Activated CD8-positive, alpha-beta memory T cell treated with anti-CD3 and anti-CD28 coated beads for 1 hour (primary cell): Measurements from ENCODE around the gene SLC16A3.

Source experiments
- DNase-seq, 2 donors: peaks; one replicate each; pipeline ENCODE4 v3.0.0-alpha.2; 2020; ENCODE audit warnings: low read depth in 1 of 2; ENCODE audit errors: extremely low read depth in 1 of 2

Gene SLC16A3

DNA sequence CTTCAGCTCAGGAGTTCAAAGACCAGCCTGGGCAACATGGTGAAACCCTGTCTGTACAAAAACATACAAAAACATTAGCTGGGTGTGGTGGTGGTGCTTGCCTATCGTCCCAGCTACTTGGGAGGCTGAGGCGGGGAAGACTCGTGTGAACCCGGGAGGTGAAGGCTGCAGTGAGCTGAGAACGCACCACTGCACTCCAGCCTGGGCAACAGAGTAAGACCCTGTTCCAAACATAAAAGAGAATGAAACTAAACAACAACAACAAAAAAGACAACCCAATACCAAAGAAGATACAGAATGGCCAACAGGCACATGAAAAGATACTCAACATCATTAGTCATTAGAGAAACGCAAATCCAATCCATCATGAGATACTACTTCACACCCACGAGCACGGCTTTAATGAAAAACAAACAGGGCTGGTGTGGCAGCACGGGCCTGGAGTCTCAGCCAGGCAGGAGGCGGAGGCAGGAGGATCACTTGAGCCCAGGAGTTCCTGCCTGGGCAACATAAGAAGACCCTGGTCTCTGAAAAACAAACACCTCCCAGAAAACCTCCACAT lies 7.4 kb upstream of the SLC16A3 start:
- DNase-seq, result no peak

- no peak for DNase-seq
These were observed 6.0 kb upstream of the SLC16A3 start for GRCh38 chr17:82222816-82223215.

DNA sequence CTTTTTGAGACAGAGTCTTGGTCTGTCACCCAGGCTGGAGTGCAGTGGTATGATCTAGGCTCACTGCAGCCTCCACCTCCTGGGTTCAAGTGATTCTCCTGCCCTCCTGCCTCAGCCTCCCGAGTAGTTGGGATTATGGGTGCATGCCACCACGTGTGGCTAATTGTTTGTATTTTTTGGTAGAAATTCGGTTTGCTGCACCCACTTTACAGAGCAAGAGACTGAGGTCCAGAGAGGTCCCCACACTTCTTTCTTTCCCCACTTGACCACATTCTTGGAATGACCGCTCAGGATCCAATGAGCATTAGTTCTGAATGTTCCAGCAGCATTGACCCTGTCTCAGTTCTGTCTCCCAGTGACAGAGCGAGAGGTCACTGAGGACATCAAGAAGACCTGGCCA lies 5.3 kb upstream of the SLC16A3 start:
- no peak for DNase-seq

GRCh38 chr17:82224666-82225065 lies 4.2 kb upstream of the SLC16A3 start:
- no peak for DNase-seq

GRCh38 chr17:82225368-82226029 lies 3.3 kb upstream of the SLC16A3 start:
- DNase-seq, result no peak

DNA sequence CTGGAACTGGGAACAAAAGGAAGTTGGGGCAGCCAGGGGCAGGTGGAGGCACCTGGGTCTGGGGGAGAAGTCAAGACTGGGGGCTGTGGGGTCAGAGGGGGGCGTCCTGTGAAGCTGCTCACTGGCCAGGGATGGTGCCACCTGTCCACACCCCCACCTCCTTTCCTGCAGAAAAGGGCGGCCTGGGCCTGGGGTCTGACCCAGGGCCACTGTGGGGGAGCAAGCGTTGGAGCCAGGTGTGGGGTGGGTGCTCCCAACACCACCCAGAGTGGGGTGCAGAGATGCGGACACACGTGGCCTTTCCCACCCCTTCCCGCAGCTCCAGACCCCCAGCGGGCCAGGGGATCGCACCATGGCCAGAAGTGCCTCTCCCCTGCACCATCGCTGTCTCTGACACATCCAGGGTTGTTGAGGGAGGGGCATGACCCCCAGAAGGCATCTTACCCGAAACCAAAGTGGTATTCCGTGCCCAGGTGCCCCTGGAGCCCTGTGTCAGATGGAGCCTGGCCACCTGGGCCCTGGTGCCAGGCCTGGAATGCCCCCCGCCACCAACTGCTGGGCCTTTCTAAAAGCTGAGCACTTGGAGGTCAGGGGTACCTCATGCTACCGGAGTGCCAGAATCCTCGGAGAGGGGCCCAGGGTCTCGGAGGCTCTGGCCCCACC lies 2.6 kb upstream of the SLC16A3 start:
- no peak for DNase-seq

GRCh38 chr17:82226809-82227628 lies 1.8 kb upstream of the SLC16A3 start:
- no peak for DNase-seq

DNA sequence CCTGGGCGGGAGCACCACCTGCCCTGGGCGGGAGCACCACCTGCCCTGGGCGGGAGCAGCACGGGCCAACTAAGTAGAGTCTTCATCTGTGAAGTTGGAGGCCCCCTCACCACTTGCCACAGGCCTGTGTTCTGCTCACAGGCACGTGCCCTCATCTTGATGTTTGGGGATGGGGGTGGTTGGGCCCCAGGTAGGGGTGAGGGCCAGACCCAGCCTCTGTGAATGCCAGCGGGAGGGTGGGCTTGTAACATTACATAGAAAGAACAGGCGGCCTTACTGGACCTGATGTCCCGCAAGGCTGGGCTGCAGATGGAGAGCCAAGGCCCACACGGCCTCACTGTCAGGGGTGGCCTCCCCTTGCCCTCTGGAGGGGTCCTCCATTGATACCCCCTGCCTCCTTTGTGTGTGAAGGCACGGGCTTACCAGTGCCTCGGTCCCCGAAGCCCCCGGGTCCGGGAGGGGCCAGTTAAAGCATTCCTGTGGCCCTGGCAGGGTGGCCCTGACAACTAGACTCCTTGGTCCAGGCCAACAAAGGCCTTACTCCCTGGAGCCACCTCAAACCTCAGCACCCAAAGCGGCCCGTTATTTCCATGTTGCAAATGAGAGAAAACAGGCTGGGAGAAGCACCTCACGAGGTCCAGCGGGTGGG lies 1.1 kb upstream of the SLC16A3 start:
- DNase-seq, result no peak

DNA sequence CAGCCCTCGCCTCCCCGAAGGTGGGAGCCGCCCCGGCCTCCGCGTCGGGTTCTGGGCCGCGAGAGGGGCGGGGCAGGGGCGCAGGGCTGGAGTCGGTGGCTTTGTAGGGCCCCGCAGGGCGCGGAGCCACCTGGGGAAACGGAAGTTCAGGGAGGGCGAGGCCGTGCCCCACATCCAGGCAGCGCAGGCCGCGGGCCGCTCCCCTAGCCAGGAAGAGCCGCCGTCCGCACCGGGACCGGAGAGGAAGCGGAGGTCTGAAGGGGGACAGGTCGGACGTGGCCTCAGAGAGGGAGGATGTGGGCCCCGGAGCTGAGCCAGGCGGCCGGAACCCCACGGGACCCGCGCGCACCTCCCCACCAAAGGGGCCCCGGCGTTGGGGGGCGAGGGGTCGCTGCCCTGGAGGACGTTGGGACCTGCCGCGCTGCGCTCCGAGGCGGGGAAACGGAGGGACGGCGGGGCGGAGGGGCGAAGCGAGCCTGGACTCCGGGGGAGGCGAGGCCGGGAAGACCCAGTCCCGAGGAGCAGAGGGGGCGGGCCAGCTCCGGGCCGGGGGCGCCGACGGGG lies 482 bp upstream of the SLC16A3 start:
- DNase-seq, result no peak

GRCh38 chr17:82229698-82230608 lies 1.1 kb downstream of the SLC16A3 start:
- no peak for DNase-seq

GRCh38 chr17:82230609-82231311 lies 1.9 kb downstream of the SLC16A3 start:
- DNase-seq, result no peak

- no peak for DNase-seq
These were observed 2.4 kb downstream of the SLC16A3 start for GRCh38 chr17:82231312-82231561.

GRCh38 chr17:82231562-82232321 lies 2.9 kb downstream of the SLC16A3 start:
- DNase-seq, result no peak

DNA sequence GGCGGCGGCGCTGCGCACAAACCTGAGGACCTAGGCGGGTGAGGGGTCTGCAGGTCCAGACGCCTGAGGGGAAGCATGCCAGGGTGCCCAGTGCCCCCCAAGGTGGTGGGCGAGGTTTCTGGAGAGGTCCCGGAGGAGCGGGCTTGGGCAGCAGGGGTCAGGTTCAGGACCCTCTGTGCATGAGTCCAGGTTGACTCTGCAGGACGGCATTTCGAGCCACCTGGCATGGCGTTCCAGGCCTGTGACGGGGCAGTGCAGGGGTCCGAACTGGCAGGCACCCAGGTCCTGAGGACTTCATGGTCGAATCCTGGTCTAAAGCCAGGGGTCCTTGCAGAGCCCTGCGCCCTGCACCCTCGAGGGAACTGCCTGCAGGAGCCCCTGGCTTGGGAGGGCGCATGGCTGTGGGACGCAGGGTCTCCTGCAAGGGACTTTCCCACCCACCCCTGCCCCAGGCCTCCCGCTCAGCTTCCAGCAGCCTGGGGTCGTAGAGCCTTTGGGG lies 3.5 kb downstream of the SLC16A3 start:
- no peak for DNase-seq

GRCh38 chr17:82232876-82233785 lies 4.3 kb downstream of the SLC16A3 start:
- no peak for DNase-seq

DNA sequence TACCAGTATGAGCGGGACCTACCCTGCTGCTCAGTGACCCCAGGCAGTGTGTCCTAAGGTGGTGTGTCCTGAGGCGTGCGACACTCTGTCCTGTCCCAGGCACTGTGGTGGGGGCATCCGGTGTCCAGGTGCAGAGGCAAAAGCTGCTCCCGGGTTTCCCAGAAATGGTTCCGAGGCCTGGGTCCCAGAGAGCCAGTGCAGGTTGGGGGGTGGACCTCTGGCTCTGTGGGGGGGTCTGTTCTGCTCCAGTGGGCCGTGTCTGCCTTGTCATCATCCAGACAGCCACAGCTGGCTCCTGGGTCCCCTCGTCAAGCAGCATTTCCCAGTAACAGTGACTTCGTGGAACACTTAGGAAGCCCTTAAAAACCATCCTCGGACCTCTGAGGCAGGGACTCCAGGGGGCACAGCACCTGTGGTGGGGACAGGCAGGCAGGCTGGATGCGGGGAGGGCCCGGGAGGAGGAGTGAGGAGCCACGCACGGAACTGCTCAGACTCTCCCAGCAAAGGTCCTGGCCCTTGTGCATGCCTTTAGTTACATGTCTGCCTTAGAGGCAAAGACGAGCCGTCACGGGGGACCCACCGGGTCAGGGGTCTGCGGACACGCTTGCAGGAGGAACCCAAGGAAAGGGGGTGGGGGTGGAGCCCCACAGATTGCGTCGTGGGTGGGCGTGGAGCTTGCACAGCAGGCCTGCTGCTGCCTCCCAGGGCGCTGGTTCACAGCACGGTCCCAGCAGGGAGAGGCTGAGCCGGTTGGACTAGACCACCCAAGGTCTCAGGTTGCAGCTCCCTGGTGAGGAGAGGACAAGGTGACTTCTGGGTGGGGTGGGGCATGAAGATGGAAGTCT lies 5.6 kb downstream of the SLC16A3 start:
- no peak for DNase-seq
